IMR-90 (cell line): ENCODE results near the gene NBEA. TPM values are rescaled to one million over a fixed set of nuclear protein-coding genes. Genes with fewer than 3 reads are reported as not detected.

Experiments used
- ATAC-seq: fragments of 200-7000 bp; cut with Tn5 transposase; 2 replicates; pipeline ENCODE4 v1.9.1; 2020; ENCODE audit warnings: low read depth, mild to moderate bottlenecking, moderate library complexity
- BruUV-seq: library from RNA; stranded (reverse); fragments of 400-500 nt; replicated peaks from 2 replicates; lab custom pipeline; 2021; lab: Mats Ljungman, UMichigan
- CTCF ChIA-PET: fragments of 300-600 bp; formaldehyde crosslinking; extraction: SDS; loops from one replicate; lab custom pipeline; 2021; ENCODE audit warnings: antibody characterized with exemption; lab: Yijun Ruan, JAX
- POLR2A ChIA-PET: fragments of 300-600 bp; sonication (Branson Sonifier 250); formaldehyde crosslinking; loops from one replicate; lab custom pipeline; 2022; ENCODE audit warnings: antibody characterized with exemption; ENCODE audit not compliant: unreplicated experiment; lab: Charles Lee
- DNase-seq: peaks from one replicate; pipeline ENCODE4 v3.0.0; 2013
- H2AFZ ChIP-seq: replicated peaks from 2 replicates; pipeline ENCODE3; 2013; ENCODE audit warnings: low read length, mild to moderate bottlenecking; ENCODE audit not compliant: poor library complexity
- H2AK5ac ChIP-seq: 2 replicates; pipeline ENCODE4 v1.6.1; 2013; ENCODE audit warnings: low read depth, low read length, inconsistent platforms
- H2AK9ac ChIP-seq: replicated peaks from 2 replicates; pipeline ENCODE3; 2013; ENCODE audit warnings: mild to moderate bottlenecking, low read depth, low read length, moderate library complexity; ENCODE audit not compliant: poor library complexity
- H2BK120ac ChIP-seq: 2 replicates; pipeline ENCODE4 v1.6.1; 2013; ENCODE audit warnings: low read depth, low read length, inconsistent platforms
- H2BK15ac ChIP-seq: 3 replicates; pipeline ENCODE4 v1.6.1; 2013; ENCODE audit warnings: low read depth, low read length, inconsistent platforms
- H2BK20ac ChIP-seq: 2 replicates; pipeline ENCODE4 v1.6.1; 2013; ENCODE audit warnings: low read depth, mild to moderate bottlenecking, inconsistent platforms, low read length, moderate library complexity
- H2BK5ac ChIP-seq: 2 replicates; pipeline ENCODE4 v1.6.1; 2013; ENCODE audit warnings: mild to moderate bottlenecking, low read depth, low read length, inconsistent platforms; ENCODE audit not compliant: poor library complexity, severe bottlenecking
- H3K14ac ChIP-seq: replicated peaks from 2 replicates; pipeline ENCODE4 v1.6.1; 2013; ENCODE audit warnings: low read depth, low read length, inconsistent platforms
- H3K18ac ChIP-seq: 2 replicates; pipeline ENCODE4 v1.6.1; 2013; ENCODE audit warnings: low read depth, low read length, control low read depth
- H3K23ac ChIP-seq: 2 replicates; pipeline ENCODE4 v1.6.1; 2013; ENCODE audit warnings: low read depth, low read length, inconsistent platforms
- H3K27ac ChIP-seq: 2 replicates; pipeline ENCODE4 v1.5.1; 2013; ENCODE audit warnings: mild to moderate bottlenecking, control low read depth, low read length; ENCODE audit not compliant: insufficient read depth
- H3K27me3 ChIP-seq: 2 replicates; pipeline ENCODE4 v1.6.1; 2013; ENCODE audit warnings: low read length; ENCODE audit not compliant: control insufficient read depth, insufficient read depth
- H3K36me3 ChIP-seq: 2 replicates; pipeline ENCODE4 v1.6.1; 2013; ENCODE audit warnings: low read length, mixed read lengths; ENCODE audit not compliant: control insufficient read depth, insufficient read depth
- H3K4ac ChIP-seq: 2 replicates; pipeline ENCODE4 v1.6.1; 2013; ENCODE audit warnings: low read depth, low read length, inconsistent platforms
- H3K4me1 ChIP-seq: 2 replicates; pipeline ENCODE4 v1.6.1; 2013; ENCODE audit warnings: low read length, mixed read lengths; ENCODE audit not compliant: control insufficient read depth, insufficient read depth
- H3K4me2 ChIP-seq: 2 replicates; pipeline ENCODE4 v1.6.1; 2013; ENCODE audit warnings: low read depth, mild to moderate bottlenecking, control low read depth, low read length, moderate library complexity
- H3K4me3 ChIP-seq: 2 replicates; pipeline ENCODE4 v1.5.1; 2013; ENCODE audit warnings: low read depth, mild to moderate bottlenecking, control low read depth, low read length, moderate library complexity; ENCODE audit not compliant: insufficient read depth
- H3K56ac ChIP-seq: 2 replicates; pipeline ENCODE4 v1.6.1; 2013; ENCODE audit warnings: low read length, inconsistent platforms; ENCODE audit not compliant: insufficient read depth; ENCODE audit errors: extremely low read depth
- H3K79me1 ChIP-seq, 2 experiments: 2 replicates each; pipeline ENCODE4 v1.6.1; 2013; ENCODE audit warnings: low read length in 2 of 2, inconsistent platforms in 1 of 2, low read depth in 1 of 2
- H3K9ac ChIP-seq: 2 replicates; pipeline ENCODE4 v1.6.1; 2013; ENCODE audit warnings: low read depth, low read length, control low read depth
- H3K9me1 ChIP-seq: 2 replicates; pipeline ENCODE4 v1.6.1; 2013; ENCODE audit warnings: low read length, inconsistent platforms; ENCODE audit not compliant: insufficient read depth
- H3K9me3 ChIP-seq: 2 replicates; pipeline ENCODE4 v1.6.1; 2013; ENCODE audit warnings: low read length; ENCODE audit not compliant: control insufficient read depth, insufficient read depth
- H4K20me1 ChIP-seq: 2 replicates; pipeline ENCODE4 v1.6.1; 2013; ENCODE audit warnings: low read length, inconsistent platforms; ENCODE audit not compliant: insufficient read depth
- H4K5ac ChIP-seq: 2 replicates; pipeline ENCODE4 v1.6.1; 2013; ENCODE audit warnings: mild to moderate bottlenecking, low read depth, low read length, control low read depth
- H4K8ac ChIP-seq, 2 experiments: 2 replicates each; pipeline ENCODE4 v1.6.1; 2013; ENCODE audit warnings: low read depth in 2 of 2, low read length in 2 of 2, control low read depth in 1 of 2, inconsistent platforms in 1 of 2
- H4K91ac ChIP-seq: 2 replicates; pipeline ENCODE4 v1.6.1; 2013; ENCODE audit warnings: low read depth, low read length, inconsistent platforms; ENCODE audit not compliant: insufficient read depth
- BHLHE40 ChIP-seq: fragments of 150-350 bp; IDR thresholded peaks from 2 replicates; pipeline ENCODE4 v1.6.1; 2016; ENCODE audit warnings: mild to moderate bottlenecking, low read depth, low read length
- CEBPB ChIP-seq: IDR thresholded peaks from 2 replicates; pipeline ENCODE4 v1.6.1; 2012; ENCODE audit warnings: low read depth, low read length, improper control_type of control experiment
- CHD1 ChIP-seq: IDR thresholded peaks from 2 replicates; pipeline ENCODE4 v1.6.1; 2012; ENCODE audit warnings: low read depth, low read length, improper control_type of control experiment
- CTCF ChIP-seq: conservative IDR thresholded peaks from 2 replicates; pipeline ENCODE4 v1.5.1; 2012; ENCODE audit warnings: mild to moderate bottlenecking, low read depth, low read length, improper control_type of control experiment
- ELK1 ChIP-seq: fragments of 150-350 bp; IDR thresholded peaks from 2 replicates; pipeline ENCODE4 v1.6.1; 2016; ENCODE audit warnings: low read depth, mild to moderate bottlenecking, low read length, moderate library complexity, borderline replicate concordance
- FOS ChIP-seq: fragments of 150-350 bp; IDR thresholded peaks from 2 replicates; pipeline ENCODE4 v1.6.1; 2016; ENCODE audit warnings: low read depth, low read length
- MAFK ChIP-seq: IDR thresholded peaks from 2 replicates; pipeline ENCODE4 v1.6.1; 2012; ENCODE audit warnings: low read depth, low read length, improper control_type of control experiment
- MAZ ChIP-seq: IDR thresholded peaks from 2 replicates; pipeline ENCODE4 v1.6.1; 2012; ENCODE audit warnings: low read depth, mild to moderate bottlenecking, low read length, improper control_type of control experiment, moderate library complexity, borderline replicate concordance
- MXI1 ChIP-seq: IDR thresholded peaks from 2 replicates; pipeline ENCODE4 v1.6.1; 2012; ENCODE audit warnings: low read depth, mild to moderate bottlenecking, low read length, moderate library complexity, borderline replicate concordance
- NFE2L2 ChIP-seq: fragments of 150-350 bp; IDR thresholded peaks from 2 replicates; pipeline ENCODE4 v1.6.1; 2016; ENCODE audit warnings: low read depth, mild to moderate bottlenecking, low read length
- POLR2A ChIP-seq: IDR thresholded peaks from 2 replicates; pipeline ENCODE4 v1.6.1; 2012; ENCODE audit warnings: mild to moderate bottlenecking, low read depth, low read length
- RAD21 ChIP-seq: IDR thresholded peaks from 2 replicates; pipeline ENCODE4 v1.6.1; 2012; ENCODE audit warnings: low read length, improper control_type of control experiment
- RCOR1 ChIP-seq: IDR thresholded peaks from 2 replicates; pipeline ENCODE4 v1.6.1; 2012; ENCODE audit warnings: mild to moderate bottlenecking, low read length, improper control_type of control experiment; ENCODE audit not compliant: insufficient replicate concordance
- RFX5 ChIP-seq: IDR thresholded peaks from 2 replicates; pipeline ENCODE4 v1.8.0; 2012; ENCODE audit warnings: low read depth, mild to moderate bottlenecking, low read length, moderate library complexity
- SMC3 ChIP-seq: fragments of 150-350 bp; IDR thresholded peaks from 2 replicates; pipeline ENCODE4 v1.6.1; 2016; ENCODE audit warnings: low read depth, mild to moderate bottlenecking, antibody characterized with exemption, low read length, moderate library complexity
- USF2 ChIP-seq: fragments of 150-350 bp; IDR thresholded peaks from 2 replicates; pipeline ENCODE4 v1.6.1; 2017; ENCODE audit warnings: mild to moderate bottlenecking, antibody characterized with exemption, low read length, low read depth
- WGBS, 2 experiments: methylation state at CpG; one replicate each; pipeline versions ENCODE4 v1.1.5 to v1.1.7; 2013; ENCODE audit warnings: missing lambda C conversion rate in 2 of 2; ENCODE audit not compliant: insufficient read length in 1 of 2; ENCODE audit errors: extremely low coverage in 2 of 2; 5-methylcytosine and 5-hydroxymethylcytosine counted together
- dilution Hi-C: fragments of 300-500 bp; cut with HindIII; formaldehyde crosslinking; loops from one replicate; pipeline ENCODE4 v1.14.3; 2018; ENCODE audit warnings: low sequenced_read_pairs; ENCODE audit not compliant: unreplicated experiment
- in situ Hi-C: fragments of 300-500 bp; cut with MboI; formaldehyde crosslinking; loops from 3 replicates; pipeline ENCODE4 v1.14.3; 2019; ENCODE audit warnings: low sequenced_read_pairs, inconsistent platforms, mixed read lengths
- intact Hi-C: fragments of 100-400 bp; cut with micrococcal nuclease; formaldehyde crosslinking; loops from 2 replicates; pipeline ENCODE4 v1.10.0; 2022
- polyA plus RNA-seq, 3 experiments: library from polyadenylated mRNA; depleted of rRNA; stranded (reverse); fragments of >200 nt; gene quantifications; 2 replicates each; pipeline ENCODE4 v1.2.3, GENCODE V29; 2012; ENCODE audit warnings: low replicate concordance in 1 of 3
- total RNA-seq: library from RNA; depleted of rRNA; stranded (reverse); fragments of >200 nt; gene quantifications from 2 replicates; pipeline ENCODE4 v1.2.3, GENCODE V29; 2012

NBEA gene
- total and polyA plus RNA-seq, 2 of the 4 experiments (the other 2 are of a cell fraction): 0.82 to 2.2 TPM

GRCh38 chr13:35225159-35225558 lies 283.1 kb downstream of the NBEA start:
- H4K20me1 ChIP-seq: no peaks in the 10 kb centered on the region
- H4K91ac ChIP-seq: no peak overlapping the region
- H4K8ac ChIP-seq: no peak overlapping the region
- no peak for TF ChIP-seq RAD21
- TF ChIP-seq RCOR1: no peak
- TF ChIP-seq FOS: no peak
- no peak for TF ChIP-seq MXI1
- TF ChIP-seq POLR2A: no peak
- TF ChIP-seq BHLHE40: no peak
- TF ChIP-seq SMC3: no peak
- TF ChIP-seq CTCF: no peak
- no peak for TF ChIP-seq NFE2L2
- TF ChIP-seq MAZ: no peak
- TF ChIP-seq CEBPB: no peak
- no peak for TF ChIP-seq RFX5
- no peak for TF ChIP-seq MAFK
- TF ChIP-seq CHD1: no peak
- no peak for TF ChIP-seq USF2
- no peak for TF ChIP-seq ELK1
- POLR2A ChIA-PET: no interaction called here
- H3K36me3 ChIP-seq: no peaks in the 10 kb centered on the region
- DNase-seq (no peak), ATAC-seq (no peak)
- H3K4ac ChIP-seq: no peak overlapping the region
- no peak overlapping the region for H2BK20ac ChIP-seq
- no peak overlapping the region for H3K56ac ChIP-seq
- dilution Hi-C loops (no loop called here), intact Hi-C loops (no loop called here), in situ Hi-C loops (no loop called here)
- WGBS, 2 experiments: no CpG with 5 or more reads among the region's 1 CpG
- no peak overlapping the region for H2AFZ ChIP-seq
- no peak overlapping the region for H3K14ac ChIP-seq
- no peak overlapping the region for H4K5ac ChIP-seq
- H2BK120ac ChIP-seq: no peak overlapping the region
- CTCF ChIA-PET: no interaction called here
- H2AK5ac ChIP-seq: no peak overlapping the region
- H3K18ac ChIP-seq: no peak overlapping the region
- no peak overlapping the region for H2AK9ac ChIP-seq
- no peak overlapping the region for H3K4me2 ChIP-seq
- no peaks in the 10 kb centered on the region for H3K27me3 ChIP-seq
- no peak overlapping the region for H3K4me3 ChIP-seq
- no peak overlapping the region for H3K9ac ChIP-seq
- no peak overlapping the region for H3K23ac ChIP-seq
- BruUV-seq: no TSS peak
- no peak overlapping the region for H2BK5ac ChIP-seq
- H3K79me1 ChIP-seq: no peaks in the 10 kb centered on the region
- no peaks in the 10 kb centered on the region for H3K9me3 ChIP-seq
- H3K27ac ChIP-seq: no peak overlapping the region
- no peaks in the 10 kb centered on the region for H3K9me1 ChIP-seq
- H3K4me1 ChIP-seq: no peaks in the 10 kb centered on the region
- H2BK15ac ChIP-seq: no peak overlapping the region
